Measurements from ENCODE around the gene CDK2.
"Not testable (repeated sequence)": the region's sequence is repeated elsewhere in the genome, so short reads cannot be mapped to it uniquely, and the experiment has no call there.

The CDK2 gene

DNA sequence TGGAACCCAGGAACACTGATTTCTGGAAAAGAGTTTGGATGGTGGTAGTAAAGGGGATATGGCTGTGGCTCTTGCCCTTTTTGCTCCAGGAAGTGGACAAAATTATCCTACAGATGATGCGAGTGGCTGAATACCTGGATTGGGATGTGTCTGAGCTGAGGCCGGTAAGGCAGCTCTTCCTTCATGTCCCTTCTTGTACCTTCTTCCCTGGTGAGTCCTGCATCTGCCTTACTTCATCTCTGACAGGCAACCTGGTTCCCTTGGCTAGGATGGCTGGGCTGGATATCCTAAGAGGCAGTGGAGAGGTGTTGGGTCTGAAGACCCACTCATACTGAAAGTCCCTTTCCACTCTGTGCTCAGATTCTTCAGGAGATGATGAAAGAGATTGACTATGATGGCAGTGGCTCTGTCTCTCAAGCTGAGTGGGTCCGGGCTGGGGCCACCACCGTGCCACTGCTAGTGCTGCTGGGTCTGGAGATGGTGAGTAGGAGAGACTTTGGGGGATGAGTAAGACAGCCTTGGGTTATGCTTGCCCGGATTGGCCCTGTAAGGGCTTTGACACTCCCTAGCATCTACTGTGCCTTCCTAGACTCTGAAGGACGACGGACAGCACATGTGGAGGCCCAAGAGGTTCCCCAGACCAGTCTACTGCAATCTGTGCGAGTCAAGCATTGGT is 27.7 kb upstream of the CDK2 start:
- DNase-seq (ENCODE audit: low spot score), result peak; percentile 31

DNA sequence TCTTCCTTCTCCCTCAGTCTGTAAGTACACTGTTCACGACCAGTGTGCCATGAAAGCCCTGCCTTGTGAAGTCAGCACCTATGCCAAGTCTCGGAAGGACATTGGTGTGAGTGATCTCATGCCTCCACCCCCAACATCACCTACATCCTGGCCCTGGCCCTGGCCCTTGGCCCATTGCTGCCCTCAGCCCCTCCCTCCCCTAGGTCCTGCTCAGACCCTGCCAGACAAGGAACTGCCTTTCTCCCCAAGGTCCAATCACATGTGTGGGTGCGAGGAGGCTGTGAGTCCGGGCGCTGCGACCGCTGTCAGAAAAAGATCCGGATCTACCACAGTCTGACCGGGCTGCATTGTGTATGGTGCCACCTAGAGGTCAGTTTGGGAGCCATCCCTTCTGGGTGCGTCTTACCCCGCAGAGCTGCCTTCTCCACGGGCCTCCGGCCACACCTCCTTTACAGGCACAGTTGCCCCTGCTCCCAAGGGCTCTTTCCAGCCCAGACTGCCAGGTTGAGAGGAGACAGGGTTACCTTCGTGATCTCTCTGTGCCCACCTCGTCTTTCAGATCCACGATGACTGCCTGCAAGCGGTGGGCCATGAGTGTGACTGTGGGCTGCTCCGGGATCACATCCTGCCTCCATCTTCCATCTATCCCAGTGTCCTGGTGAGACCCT is 26.4 kb upstream of the CDK2 start:
- DNase-seq (ENCODE audit: low spot score), result peak; percentile 91

DNA sequence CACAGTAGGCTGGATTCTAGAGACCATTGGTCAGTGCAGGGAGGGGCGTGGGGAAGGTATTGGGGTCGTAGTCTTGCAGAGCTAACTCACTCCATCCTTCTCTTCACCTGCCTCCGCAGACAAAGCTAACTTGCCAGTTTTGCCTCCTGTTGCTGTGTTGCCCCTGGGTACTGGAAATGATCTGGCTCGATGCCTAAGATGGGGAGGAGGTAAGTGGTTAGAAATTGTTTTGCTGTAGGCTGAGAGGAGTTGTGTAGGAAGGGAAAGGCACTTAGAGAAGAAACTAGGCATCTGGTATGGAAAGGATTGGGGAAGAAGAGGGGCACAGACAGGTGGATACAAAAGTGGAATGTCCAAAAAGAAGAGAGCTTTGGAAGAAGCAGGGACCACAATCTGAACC is 24.6 kb upstream of the CDK2 start:
- no peak for DNase-seq (ENCODE audit: low spot score)

DNA sequence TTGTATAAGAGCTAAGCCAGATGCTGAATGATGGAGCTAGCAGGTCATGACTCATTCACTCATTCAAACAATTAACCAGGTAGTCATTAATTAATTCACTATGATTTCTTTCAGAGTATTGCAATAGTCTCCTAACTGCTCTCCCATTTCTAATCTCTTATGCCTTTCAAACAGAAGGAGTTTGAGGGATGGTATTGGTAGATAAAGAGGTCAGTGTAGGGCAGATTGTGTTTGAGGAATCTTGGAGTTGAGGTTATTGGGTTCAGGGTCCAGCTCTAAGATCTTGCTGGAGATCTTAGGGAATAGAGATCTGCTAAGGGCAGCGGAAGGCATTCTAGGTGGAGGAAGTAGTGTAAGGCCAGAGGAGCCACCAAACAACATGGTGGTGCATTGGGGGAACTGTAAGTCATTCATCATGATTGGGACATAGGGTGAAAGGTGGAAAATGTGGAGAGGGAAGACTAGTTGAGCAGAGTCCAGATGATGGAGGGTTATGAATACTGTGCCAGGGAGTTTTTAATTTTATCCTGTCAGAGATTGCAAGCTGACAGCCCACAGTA is 24.0 kb upstream of the CDK2 start:
- no peak for DNase-seq (ENCODE audit: low spot score)

DNA sequence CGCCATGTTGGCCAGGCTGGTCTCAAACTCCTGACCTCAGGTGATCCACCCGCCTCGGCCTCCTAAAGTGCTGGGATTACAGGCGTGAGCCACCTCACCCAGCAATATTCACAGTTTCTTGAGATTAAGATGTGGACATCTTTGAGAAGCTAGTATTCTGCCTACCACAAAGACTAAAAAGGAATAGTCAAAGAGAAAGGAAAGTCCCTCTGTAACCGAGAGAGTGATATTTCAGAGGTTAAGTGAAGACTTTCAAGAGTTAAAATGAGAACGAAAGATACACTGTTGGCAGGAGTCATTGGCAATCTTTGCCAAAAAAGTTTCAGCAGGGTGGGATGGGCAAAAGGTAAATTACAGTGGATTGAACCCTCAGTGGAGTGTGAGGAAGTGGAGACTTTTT is 20.1 kb upstream of the CDK2 start:
- no peak for DNase-seq (ENCODE audit: low spot score)

DNA sequence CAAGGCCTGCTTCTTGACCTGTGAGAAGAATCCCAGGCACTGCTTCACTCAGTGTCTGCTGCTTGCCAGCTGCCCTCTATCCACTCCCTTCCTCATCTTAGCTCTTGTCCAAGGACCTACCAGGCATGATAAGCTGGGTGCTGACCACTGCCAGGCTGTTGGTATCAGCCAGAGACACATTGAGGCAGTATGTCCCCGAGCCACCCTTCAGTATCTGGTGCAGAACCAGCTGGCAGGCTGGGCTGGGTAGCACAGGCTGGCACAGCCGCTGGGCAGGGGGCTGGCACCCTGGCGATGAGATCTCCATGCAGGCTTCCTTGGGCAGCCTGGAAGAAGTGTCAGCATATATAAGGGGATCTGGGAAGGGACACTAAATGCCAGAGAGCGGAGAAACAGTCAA is 11.3 kb upstream of the CDK2 start:
- no peak for DNase-seq (ENCODE audit: low spot score)

DNA sequence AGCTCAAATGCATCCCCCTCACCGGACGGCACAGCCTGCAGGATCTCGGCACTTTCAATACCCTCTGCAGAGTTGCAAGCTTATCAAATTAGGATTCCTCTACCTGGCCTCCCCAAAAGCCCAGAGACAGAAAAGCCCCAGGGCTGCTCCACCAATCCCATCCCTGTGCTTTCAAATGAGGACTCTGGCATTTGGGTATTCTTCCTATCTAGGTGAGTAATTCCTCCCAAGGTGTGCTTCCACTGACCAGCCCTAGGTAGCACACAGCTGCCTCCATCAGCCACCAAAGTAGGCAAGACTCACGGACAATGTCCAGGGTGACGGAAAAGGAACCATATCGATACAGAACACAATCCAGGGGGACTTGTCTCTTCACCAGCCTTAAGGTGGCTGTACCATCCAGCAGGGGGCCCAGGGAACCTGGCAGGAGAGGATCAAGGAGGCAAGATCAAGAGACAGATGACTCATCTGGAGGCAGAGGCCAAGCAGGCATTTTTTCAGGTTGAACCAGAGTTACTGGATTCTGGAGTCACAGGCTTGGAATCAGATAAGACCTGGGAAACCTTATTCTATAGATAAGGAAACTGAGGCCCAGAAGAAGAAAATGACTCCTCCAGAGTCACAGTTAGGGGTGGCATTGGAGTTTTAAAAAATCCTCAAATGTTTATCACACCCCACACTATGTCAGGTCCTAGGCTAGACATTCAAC is 10.7 kb upstream of the CDK2 start:
- no peak for DNase-seq (ENCODE audit: low spot score)

DNA sequence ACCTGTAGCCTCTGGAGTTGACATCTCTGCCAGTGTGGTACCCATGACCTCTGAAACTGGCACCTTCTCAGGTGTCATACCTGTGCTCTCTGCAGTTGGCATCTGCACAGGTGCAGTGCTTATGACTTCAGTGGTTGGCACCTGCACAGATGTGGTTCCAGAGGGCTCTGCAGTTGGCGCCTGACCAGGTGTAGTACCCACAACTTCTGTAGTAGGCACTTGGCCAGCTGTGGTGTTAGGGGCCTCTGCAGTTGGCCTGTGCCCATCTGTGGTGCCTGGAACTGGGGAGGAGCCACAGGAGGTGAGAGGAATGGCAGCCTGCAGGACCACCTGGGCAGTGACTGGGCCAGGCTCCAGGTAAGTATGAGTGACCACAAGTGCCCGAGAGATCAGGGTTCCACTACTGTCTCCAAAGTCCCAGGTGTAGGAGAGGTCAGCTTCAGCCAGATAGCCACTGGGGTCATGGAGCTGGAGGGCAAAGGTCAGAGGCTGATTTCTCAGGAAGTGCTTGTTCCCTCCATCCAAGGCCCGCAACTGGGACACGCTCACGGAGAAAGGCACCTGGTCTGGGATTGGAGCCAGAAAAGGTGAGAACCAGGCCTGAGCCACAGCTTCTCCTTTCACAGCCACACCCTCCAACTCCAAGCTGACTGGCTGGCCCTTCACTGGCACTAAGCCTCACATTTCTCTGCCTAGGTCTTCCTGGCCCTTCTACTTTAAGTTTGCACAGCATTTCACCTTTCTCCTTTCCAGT is 9.3 kb upstream of the CDK2 start:
- no peak for DNase-seq (ENCODE audit: low spot score)

DNA sequence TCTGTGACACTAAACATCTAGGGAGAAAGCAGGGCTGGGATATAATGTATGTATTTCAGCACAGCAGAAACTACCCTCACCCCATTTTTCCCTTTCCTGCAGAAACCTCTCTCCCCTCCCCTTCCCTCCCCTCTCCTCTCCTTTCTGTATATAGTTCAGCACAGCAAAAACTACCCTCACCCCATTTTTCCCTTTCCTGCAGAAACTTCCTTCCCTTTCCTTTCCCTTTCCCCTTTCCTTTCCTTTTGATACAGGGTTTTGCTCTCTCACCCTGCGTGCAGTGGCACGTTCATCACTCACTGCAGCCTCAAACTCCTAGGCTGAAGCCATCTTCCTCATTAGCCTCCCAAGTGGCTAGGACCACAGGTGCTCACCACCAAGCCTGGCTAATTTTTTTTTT is 2.9 kb upstream of the CDK2 start:
- DNase-seq (ENCODE audit: low spot score), result no peak

DNA sequence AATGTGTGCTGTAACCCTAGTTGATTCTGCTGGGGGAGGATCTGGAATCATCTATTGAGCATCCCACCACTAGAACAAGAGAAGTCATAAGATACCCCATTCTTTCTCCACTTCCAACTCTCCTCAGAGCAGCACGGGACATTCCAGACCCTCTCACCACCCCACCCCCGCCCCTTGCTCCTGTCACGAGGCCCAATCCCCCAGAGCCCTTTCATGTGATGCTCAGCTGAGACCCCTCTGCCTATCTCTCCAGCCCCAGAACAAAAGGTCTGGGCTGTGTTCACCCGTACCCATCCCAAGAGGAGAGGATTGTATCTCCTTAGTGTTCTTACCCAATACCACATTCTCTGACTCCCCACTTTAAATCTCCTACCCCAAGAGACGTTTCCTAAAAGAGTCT is 1.4 kb upstream of the CDK2 start:
- DNase-seq (ENCODE audit: low spot score), result no peak

DNA sequence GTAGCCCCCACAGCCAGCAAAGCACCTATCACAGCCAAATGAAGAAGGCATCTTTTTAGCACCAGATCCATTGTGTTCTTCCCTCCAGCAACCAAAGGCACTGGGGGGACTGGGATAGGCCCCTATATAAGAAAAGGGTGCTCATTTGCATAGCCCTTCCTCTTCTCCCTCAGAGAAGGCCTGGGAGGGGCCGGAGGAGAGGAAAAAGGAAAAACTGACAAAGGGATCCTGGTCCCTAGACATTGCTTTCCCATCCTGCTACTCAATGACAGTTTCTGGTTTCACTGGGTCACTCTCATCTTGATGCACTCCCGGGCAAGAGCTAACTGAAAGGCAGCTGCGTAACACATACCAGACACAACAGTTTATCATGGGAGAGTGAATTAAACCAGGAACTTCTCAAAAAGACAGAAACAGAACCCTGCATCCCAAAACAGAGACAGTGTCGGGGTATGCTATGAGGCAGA is 656 bp upstream of the CDK2 start, which contains the start of gene PMEL:
Gene PMEL (minus strand): TSS at position 102 of the 467 bp plus-strand sequence. CDS start 31 bp downstream, at position 71.
- no peak for DNase-seq (ENCODE audit: low spot score)

DNA sequence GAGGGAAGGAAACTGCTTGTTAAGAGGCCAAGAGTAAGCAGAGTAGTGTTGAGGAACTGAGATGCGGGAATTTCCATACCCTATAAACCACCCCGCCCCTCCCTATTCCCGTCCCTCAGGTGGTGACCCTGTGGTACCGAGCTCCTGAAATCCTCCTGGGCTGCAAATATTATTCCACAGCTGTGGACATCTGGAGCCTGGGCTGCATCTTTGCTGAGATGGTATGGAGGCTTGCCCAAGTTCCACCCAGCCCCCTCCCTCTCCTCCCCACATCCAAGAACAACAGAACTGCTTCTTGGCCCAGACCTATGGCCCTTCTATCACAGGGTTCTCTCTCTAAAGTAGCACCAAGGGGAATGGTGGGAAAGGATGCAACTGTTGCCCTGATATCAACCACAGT is 2.7 kb downstream of the CDK2 start:
- no peak for DNase-seq (ENCODE audit: low spot score)

DNA sequence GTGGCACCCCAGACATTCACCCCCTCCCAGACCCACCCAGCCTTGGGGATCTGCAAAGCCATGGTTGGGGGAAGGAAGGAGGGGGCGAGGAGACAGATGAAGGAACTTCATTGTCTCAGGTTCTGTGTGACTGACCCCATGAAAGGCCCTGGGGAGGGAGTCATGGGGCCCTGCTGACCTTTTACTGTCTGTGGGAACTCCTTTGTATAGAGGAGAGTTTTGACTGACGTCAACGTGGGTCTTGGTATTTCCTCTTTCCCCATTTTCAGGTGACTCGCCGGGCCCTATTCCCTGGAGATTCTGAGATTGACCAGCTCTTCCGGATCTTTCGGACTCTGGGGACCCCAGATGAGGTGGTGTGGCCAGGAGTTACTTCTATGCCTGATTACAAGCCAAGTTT is 4.1 kb downstream of the CDK2 start:
- DNase-seq (ENCODE audit: low spot score), result no peak

DNA sequence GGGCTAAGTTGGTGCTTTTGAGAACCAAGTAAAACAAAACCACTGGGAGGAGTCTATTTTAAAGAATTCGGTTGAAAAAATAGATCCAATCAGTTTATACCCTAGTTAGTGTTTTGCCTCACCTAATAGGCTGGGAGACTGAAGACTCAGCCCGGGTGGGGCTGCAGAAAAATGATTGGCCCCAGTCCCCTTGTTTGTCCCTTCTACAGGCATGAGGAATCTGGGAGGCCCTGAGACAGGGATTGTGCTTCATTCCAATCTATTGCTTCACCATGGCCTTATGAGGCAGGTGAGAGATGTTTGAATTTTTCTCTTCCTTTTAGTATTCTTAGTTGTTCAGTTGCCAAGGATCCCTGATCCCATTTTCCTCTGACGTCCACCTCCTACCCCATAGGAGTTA is 5.4 kb downstream of the CDK2 start:
- DNase-seq (ENCODE audit: low spot score), result no peak

DNA sequence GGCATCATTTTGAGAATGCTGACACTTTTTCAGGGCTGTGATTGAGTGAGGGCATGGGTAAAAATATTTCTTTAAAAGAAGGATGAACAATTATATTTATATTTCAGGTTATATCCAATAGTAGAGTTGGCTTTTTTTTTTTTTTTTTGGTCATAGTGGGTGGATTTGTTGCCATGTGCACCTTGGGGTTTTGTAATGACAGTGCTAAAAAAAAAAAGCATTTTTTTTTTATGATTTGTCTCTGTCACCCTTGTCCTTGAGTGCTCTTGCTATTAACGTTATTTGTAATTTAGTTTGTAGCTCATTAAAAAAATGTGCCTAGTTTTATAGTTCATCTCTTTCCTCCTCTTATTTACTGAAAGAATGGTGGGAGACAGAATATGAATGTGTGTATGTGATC is 5.8 kb downstream of the CDK2 start:
- DNase-seq (ENCODE audit: low spot score), result no peak

DNA sequence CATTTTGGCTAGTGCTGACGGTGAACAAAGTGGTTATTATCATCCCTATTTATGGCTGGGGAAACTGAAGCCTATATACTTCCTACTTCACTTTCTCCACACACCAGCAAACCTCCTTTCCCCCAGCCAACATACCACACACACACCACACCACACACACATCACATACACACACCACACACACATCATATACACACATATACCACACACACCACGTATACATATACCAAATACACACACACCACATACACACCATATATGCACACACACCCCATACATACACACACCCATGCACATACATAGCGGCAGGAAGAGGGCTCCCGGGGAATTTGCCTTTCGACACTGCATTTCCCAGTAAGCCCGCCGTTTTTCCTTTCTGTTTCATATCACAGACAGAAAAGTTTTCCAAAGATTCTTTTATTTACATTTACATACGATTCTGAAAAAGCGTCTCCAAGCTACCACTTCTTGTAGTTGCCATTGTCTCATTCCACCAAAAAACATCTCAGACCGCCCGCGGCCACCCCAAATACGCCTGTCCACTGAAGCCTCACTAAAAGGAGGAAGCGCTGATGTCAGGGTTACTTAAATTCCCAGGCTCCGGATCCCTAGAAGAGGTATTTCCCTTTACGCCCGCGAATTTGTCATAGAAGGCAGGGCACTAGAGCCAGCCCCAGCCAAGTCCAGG is 6.4 kb downstream of the CDK2 start:
- peak; percentile 6 for DNase-seq (ENCODE audit: low spot score)

DNA sequence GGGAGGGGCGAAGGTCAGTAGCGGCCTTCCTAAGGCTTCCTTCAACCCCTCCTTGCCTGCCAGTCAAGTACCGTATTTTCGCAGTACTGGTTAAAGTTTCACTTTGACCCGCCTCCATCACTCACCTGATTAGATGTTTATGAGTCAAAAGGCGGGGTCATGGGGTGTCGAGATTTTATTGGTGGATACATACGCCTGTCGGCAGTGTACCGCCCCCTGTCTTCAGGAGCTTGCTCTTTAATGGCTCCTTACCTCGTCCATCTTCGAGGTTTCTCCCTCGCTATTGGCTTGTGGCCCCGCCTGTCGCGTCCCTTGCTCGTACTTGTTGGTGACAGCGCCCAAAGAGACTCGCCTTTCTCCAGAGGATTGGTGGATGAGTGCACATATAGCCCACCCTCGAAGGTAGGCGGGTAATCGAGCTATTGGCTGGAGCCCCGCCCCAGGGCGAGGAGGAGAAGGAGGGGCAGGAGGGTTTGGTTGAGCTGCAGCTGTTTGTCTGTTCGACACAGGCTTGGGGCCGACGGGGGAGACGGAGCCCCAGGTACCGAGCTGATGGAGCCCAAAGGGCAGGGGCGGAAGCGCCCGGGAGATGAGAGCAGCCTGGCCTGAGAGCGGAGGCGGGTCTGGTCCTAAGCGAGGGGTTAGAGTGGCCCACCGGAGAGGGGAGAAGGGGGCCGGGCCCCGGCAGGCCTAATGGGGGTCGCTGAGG is 7.1 kb downstream of the CDK2 start, which contains the start of gene RAB5B:
Gene RAB5B (plus strand): TSS at position 480 of the 709 bp plus-strand sequence. CDS start 12,883 bp downstream, outside the sequence.
- DNase-seq (ENCODE audit: low spot score), result peak; percentile 100

DNA sequence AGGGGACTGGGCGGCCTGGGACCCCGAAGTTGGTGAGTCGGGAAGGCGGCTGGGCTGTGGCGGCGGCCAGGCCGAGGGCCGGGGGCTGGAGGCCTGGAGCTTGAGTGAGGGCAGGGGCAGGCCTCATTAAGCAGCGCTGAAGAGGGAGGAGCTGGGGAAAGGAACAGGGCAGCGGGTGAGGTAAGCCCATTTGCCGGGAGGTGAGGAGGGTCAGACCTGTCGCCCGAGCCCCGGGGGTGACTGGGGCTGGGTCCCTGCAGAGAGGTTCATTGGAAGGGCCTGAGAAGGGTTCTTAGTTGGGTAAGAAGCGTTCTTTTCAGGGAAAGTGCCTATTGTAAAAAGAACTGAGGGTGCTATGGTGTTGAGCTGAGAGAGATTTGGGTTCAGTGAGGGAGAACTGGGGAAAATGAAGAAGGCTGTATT is 7.7 kb downstream of the CDK2 start:
- peak; percentile 39 for DNase-seq (ENCODE audit: low spot score)

DNA sequence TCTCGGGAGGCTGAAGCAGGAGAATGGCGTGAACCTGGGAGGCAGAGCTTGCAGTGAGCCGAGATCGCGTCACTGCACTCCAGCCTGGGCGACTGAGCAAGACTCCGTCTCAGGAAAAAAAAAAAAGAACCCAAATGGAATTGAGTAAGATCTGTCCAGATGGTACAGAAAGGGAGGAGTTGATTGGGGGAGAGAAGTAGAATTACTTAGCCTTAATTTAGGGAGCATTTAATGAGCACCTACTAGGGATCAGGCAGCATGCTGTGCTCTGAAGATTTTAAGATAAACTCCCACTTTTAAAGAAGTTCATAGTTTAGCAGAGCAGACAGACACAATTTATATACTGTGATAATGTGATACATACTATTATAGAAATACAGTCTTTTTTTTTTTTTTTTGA is 11.8 kb downstream of the CDK2 start:
- DNase-seq (ENCODE audit: low spot score), result no peak

DNA sequence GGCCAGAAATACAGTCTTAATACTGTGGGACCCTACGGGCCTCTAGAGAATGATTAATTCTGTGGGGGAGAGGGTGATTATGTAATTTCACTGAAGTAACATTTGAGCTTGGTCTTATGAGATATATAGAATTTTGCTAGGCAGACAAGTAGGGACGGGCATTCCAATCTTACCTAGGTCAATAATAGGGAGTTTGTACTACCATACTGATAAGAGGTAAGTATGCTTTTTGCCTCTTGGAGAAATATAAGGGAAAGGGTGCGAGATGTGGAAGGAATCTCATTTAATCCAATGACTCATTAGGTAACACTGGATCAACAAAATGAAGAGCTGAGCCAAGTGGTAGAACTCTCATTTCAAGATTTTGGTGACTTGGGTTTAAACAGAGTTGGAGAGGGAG is 12.4 kb downstream of the CDK2 start:
- DNase-seq (ENCODE audit: low spot score), result no peak

DNA sequence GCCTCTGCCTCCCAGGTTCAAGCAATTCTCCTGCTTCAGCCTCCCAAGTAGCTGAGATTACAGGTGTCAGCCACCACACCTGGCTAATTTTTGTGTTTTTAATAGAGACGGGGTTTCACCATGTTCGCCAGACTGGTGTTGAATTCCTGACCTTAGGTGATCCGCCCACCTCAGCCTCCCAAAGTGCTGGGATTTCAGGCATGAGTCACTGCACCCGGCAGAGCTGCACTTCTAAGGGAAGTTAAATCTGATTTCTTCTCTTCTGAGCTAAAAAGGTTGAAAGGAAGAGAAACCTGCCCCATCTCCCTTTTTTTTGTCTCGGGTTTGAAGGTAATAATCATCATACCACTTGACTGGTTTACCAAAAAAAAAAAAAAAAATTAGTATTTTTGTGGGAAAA is 15.3 kb downstream of the CDK2 start:
- not testable (repeated sequence) for DNase-seq (ENCODE audit: low spot score)
